OCI-LY1 (cell line): ENCODE measurements around the gene ZSWIM7.

Experiments
- H2AFZ ChIP-seq: fragments of 200-600 bp; sonication (generic), shearing (Covaris generic); 2 replicates; pipeline ENCODE4 v1.6.0; 2014; ENCODE audit warnings: antibody characterized with exemption, mild to moderate bottlenecking, low read length
- H3F3A ChIP-seq: fragments of 200-600 bp; sonication (generic), shearing (Covaris generic); 2 replicates; pipeline ENCODE4 v1.6.0; 2014; ENCODE audit warnings: mild to moderate bottlenecking, antibody characterized with exemption, low read length, moderate library complexity; ENCODE audit not compliant: insufficient read depth
- H3K27ac ChIP-seq: fragments of 200-600 bp; sonication (generic); 2 replicates; pipeline ENCODE4 v1.5.1; 2014; ENCODE audit warnings: low read length, mixed run types, mild to moderate bottlenecking, low read depth; ENCODE audit not compliant: poor library complexity, severe bottlenecking
- H3K27me3 ChIP-seq: fragments of 200-600 bp; sonication (generic); 2 replicates; pipeline ENCODE4 v1.6.0; 2014; ENCODE audit warnings: antibody characterized with exemption, mild to moderate bottlenecking, low read length, moderate library complexity; ENCODE audit not compliant: insufficient read depth
- H3K36me3 ChIP-seq: fragments of 200-600 bp; sonication (generic); 2 replicates; pipeline ENCODE4 v1.6.1; 2014; ENCODE audit warnings: mild to moderate bottlenecking, antibody characterized with exemption, low read length, moderate library complexity, mixed read lengths; ENCODE audit not compliant: insufficient read depth
- H3K4me1 ChIP-seq: fragments of 200-600 bp; sonication (generic); 2 replicates; pipeline ENCODE4 v1.5.1; 2014; ENCODE audit warnings: mild to moderate bottlenecking, low read length, moderate library complexity; ENCODE audit not compliant: insufficient read depth, severe bottlenecking
- H3K4me2 ChIP-seq: fragments of 200-600 bp; sonication (generic), shearing (Covaris generic); 2 replicates; pipeline ENCODE4 v1.6.1; 2014; ENCODE audit warnings: low read length
- H3K4me3 ChIP-seq: fragments of 200-600 bp; sonication (generic); 2 replicates; pipeline ENCODE4 v1.5.1; 2014; ENCODE audit warnings: low read length, low read depth, mild to moderate bottlenecking, mixed read lengths; ENCODE audit not compliant: poor library complexity, severe bottlenecking
- H3K79me2 ChIP-seq: fragments of 200-600 bp; shearing (Covaris generic); 2 replicates; pipeline ENCODE4 v1.6.1; 2016; ENCODE audit warnings: mixed run types, low read length, mixed read lengths; ENCODE audit not compliant: insufficient read depth
- H3K9ac ChIP-seq: fragments of 200-600 bp; sonication (generic), shearing (Covaris generic); 2 replicates; pipeline ENCODE4 v1.6.1; 2014; ENCODE audit warnings: mild to moderate bottlenecking, low read length, mixed read lengths
- H3K9me2 ChIP-seq: fragments of 200-600 bp; sonication (generic), shearing (Covaris generic); 2 replicates; pipeline ENCODE4 v1.6.1; 2014; ENCODE audit warnings: low read depth, mild to moderate bottlenecking, low read length, mixed read lengths
- H3K9me3 ChIP-seq: fragments of 200-600 bp; shearing (Covaris generic); 2 replicates; pipeline ENCODE4 v1.6.1; 2014; ENCODE audit warnings: low read length, mixed read lengths
- H4K20me1 ChIP-seq: fragments of 200-600 bp; sonication (generic), shearing (Covaris generic); 2 replicates; pipeline ENCODE4 v1.6.0; 2016; ENCODE audit warnings: mild to moderate bottlenecking, low read length; ENCODE audit not compliant: insufficient read depth
- EZH2 ChIP-seq: fragments of 200-600 bp; sonication (generic), shearing (Covaris generic); IDR thresholded peaks from 2 replicates; pipeline ENCODE4 v1.8.0; 2017; ENCODE audit warnings: borderline replicate concordance, mixed run types, mild to moderate bottlenecking, antibody characterized with exemption, low read length, moderate library complexity, mixed read lengths
- TF ChIP-seq, protein P1 (sequence below): fragments of 200-600 bp; sonication (generic), shearing (Covaris generic); IDR thresholded peaks from 2 replicates; pipeline ENCODE4 v1.5.1; 2017; ENCODE audit warnings: mild to moderate bottlenecking, antibody characterized with exemption, low read length, moderate library complexity, mixed read lengths

The ZSWIM7 gene

DNA sequence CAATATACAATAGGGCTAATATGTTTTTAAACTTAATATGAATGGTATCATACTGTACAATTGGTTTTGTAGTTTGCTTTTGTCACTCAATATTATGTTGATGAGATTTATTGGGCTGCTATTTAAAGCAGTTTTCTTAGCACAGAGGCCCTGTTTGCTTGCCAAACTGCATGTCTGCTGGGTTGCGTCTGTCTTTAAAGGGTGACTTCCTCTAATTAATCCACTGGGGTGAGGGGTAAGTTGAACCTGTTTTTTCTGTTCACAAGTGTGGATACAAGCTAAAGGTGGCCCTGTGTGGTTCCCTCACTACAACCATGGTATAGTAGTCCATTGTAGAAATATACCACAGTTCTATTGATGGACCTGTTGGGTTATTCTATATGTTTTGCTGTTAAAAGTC lies 19.8 kb upstream of the ZSWIM7 start:
- Histone ChIP-seq H3K4me1 (no peaks in the 10 kb centered on the region), H3K4me3 (no peak overlapping the region), H3K27me3 (no peaks in the 10 kb centered on the region), H3K4me2 (no peak overlapping the region), H2AFZ (no peak overlapping the region), H3K36me3 (peaks cover 75% of the 10 kb centered on the region), H3K9me2 (no peaks in the 10 kb centered on the region), H3K9ac (no peak overlapping the region), H3K9me3 (no peaks in the 10 kb centered on the region), H3F3A (no peaks in the 10 kb centered on the region), H3K79me2 (no peaks in the 10 kb centered on the region), H3K27ac (no peak overlapping the region), H4K20me1 (no peaks in the 10 kb centered on the region)
- TF ChIP-seq, protein P1, sequence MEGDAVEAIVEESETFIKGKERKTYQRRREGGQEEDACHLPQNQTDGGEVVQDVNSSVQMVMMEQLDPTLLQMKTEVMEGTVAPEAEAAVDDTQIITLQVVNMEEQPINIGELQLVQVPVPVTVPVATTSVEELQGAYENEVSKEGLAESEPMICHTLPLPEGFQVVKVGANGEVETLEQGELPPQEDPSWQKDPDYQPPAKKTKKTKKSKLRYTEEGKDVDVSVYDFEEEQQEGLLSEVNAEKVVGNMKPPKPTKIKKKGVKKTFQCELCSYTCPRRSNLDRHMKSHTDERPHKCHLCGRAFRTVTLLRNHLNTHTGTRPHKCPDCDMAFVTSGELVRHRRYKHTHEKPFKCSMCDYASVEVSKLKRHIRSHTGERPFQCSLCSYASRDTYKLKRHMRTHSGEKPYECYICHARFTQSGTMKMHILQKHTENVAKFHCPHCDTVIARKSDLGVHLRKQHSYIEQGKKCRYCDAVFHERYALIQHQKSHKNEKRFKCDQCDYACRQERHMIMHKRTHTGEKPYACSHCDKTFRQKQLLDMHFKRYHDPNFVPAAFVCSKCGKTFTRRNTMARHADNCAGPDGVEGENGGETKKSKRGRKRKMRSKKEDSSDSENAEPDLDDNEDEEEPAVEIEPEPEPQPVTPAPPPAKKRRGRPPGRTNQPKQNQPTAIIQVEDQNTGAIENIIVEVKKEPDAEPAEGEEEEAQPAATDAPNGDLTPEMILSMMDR: no peak
- no peak for TF ChIP-seq EZH2

DNA sequence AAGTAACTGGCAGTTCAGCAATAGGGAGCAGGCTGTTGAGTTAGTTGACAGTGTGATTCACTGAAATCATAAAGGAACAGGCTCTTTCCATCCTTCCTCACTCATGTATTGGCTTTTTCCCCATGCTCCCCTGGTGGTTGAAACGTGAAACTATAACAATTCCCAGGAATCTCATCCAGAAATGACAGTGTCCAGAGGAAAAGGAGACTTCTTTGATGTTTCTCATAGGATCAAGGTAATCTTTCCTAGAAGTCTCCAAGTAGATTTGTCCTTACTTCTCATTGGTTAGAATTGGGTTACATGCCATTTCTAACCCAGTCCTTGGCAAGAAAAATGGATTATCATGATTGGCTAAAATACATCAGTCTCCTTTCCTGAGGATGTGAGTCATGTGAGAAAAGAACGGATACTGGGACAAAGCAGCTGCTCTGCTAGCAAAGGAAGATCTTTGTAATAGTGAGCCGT lies 14.5 kb upstream of the ZSWIM7 start:
- no peak for TF ChIP-seq EZH2
- TF ChIP-seq, protein P1: peak; percentile 12; the same call in 1 of the 2 replicates
- H3F3A ChIP-seq: no peaks in the 10 kb centered on the region
- H3K9me2 ChIP-seq: no peaks in the 10 kb centered on the region
- H3K27me3 ChIP-seq: no peaks in the 10 kb centered on the region
- no peak overlapping the region for H3K4me3 ChIP-seq
- H3K27ac ChIP-seq: no peak overlapping the region
- no peak overlapping the region for H3K4me2 ChIP-seq
- no peaks in the 10 kb centered on the region for H4K20me1 ChIP-seq
- H3K36me3 ChIP-seq: peaks cover 73% of the 10 kb centered on the region
- H3K9me3 ChIP-seq: no peaks in the 10 kb centered on the region
- H2AFZ ChIP-seq: no peak overlapping the region
- H3K9ac ChIP-seq: no peak overlapping the region
- H3K79me2 ChIP-seq: no peaks in the 10 kb centered on the region
- H3K4me1 ChIP-seq: no peaks in the 10 kb centered on the region

DNA sequence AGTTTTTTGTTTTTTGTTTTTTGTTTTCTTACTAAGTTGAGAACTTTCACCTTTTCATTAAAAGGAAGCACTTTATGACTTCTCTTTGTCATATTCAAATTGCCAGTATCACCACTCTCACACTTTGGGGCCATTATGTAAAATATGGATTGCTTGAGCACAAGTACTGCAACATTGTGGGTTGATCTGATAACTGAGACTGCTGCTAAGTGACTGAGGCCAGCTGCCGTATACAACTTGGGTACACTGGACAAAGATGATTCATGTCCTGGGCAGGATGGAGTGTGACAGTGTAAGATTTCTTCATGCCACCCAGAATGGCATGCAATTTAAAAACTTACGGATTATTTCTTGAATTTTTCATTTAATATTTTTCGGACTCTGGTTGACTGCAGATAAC lies 7.9 kb upstream of the ZSWIM7 start:
- no peaks in the 10 kb centered on the region for H4K20me1 ChIP-seq
- H3F3A ChIP-seq: no peaks in the 10 kb centered on the region
- no peak overlapping the region for H2AFZ ChIP-seq
- H3K27me3 ChIP-seq: no peaks in the 10 kb centered on the region
- no peak overlapping the region for H3K27ac ChIP-seq
- H3K4me2 ChIP-seq: no peak overlapping the region
- no peaks in the 10 kb centered on the region for H3K79me2 ChIP-seq
- no peak overlapping the region for H3K4me3 ChIP-seq
- peaks cover 91% of the 10 kb centered on the region for H3K36me3 ChIP-seq
- no peaks in the 10 kb centered on the region for H3K9me2 ChIP-seq
- TF ChIP-seq, protein P1: no peak
- TF ChIP-seq EZH2: no peak
- H3K4me1 ChIP-seq: no peaks in the 10 kb centered on the region
- H3K9me3 ChIP-seq: no peaks in the 10 kb centered on the region
- H3K9ac ChIP-seq: no peak overlapping the region
